ENCODE measurements around the gene PRDM2.
A peak's percentile ranks its signal among the peaks of the same experiment; 100 is the strongest.

PRDM2 gene

GRCh38 chr1:13797397-13797796 lies 97.4 kb downstream of the PRDM2 start:
- no peak for DNase-seq

- no peak for DNase-seq
These were observed 98.1 kb downstream of the PRDM2 start for GRCh38 chr1:13798120-13798519.

- DNase-seq = no peak
These were observed 99.7 kb downstream of the PRDM2 start for GRCh38 chr1:13799502-13800283.

- DNase-seq = no peak
These were observed 101.2 kb downstream of the PRDM2 start for GRCh38 chr1:13801232-13801631.

- no peak for DNase-seq
These were observed 101.9 kb downstream of the PRDM2 start for GRCh38 chr1:13801655-13802486.

- DNase-seq = no peak
These were observed 103.0 kb downstream of the PRDM2 start for GRCh38 chr1:13802782-13803545.

- DNase-seq = no peak
These were observed 103.7 kb downstream of the PRDM2 start for GRCh38 chr1:13803546-13804239.

GRCh38 chr1:13804240-13804633 lies 104.2 kb downstream of the PRDM2 start:
- DNase-seq = no peak

- no peak for DNase-seq
These were observed 105.4 kb downstream of the PRDM2 start for GRCh38 chr1:13805431-13805830.

- no peak for DNase-seq
These were observed 106.1 kb downstream of the PRDM2 start for GRCh38 chr1:13806108-13806507.

GRCh38 chr1:13807209-13807608 lies 107.2 kb downstream of the PRDM2 start:
- DNase-seq = no peak

GRCh38 chr1:13808729-13809131 lies 108.7 kb downstream of the PRDM2 start:
- no peak for DNase-seq

- no peak for DNase-seq
These were observed 109.6 kb downstream of the PRDM2 start for GRCh38 chr1:13809461-13810159.

GRCh38 chr1:13812456-13813397 lies 112.7 kb downstream of the PRDM2 start:
- DNase-seq = no peak

GRCh38 chr1:13813398-13814012 lies 113.5 kb downstream of the PRDM2 start:
- DNase-seq = peak in 4 of 5 donors; percentile 28 to 54 (median 36)

- no peak for DNase-seq
These were observed 114.1 kb downstream of the PRDM2 start for GRCh38 chr1:13814131-13814530.

- DNase-seq = no peak
These were observed 116.2 kb downstream of the PRDM2 start for GRCh38 chr1:13816016-13816760.

- DNase-seq = no peak
These were observed 117.9 kb downstream of the PRDM2 start for GRCh38 chr1:13817906-13818305.

GRCh38 chr1:13818926-13819325 lies 118.9 kb downstream of the PRDM2 start:
- no peak for DNase-seq

GRCh38 chr1:13819642-13820041 lies 119.7 kb downstream of the PRDM2 start:
- no peak for DNase-seq

Measured in T-helper 1 cell (primary cell).